GM18505 (cell line): ENCODE measurements around the gene PLAC9.

Source experiments
- ATAC-seq: cut with Tn5 transposase; IDR thresholded peaks from one replicate; pipeline ENCODE4 v1.9.1; 2021; ENCODE audit not compliant: unreplicated experiment
- POLR2A ChIP-seq: IDR thresholded peaks from 4 replicates; pipeline ENCODE4 v1.6.1; 2011; ENCODE audit warnings: borderline replicate concordance; ENCODE audit not compliant: insufficient read depth, insufficient read length; ENCODE audit errors: extremely low read depth

Gene PLAC9

GRCh38 chr10:80188713-80189112 is 56.2 kb downstream of the PLAC9 start:
- TF ChIP-seq POLR2A, result no peak

GRCh38 chr10:80191589-80192270 is 59.2 kb downstream of the PLAC9 start:
- no peak for ATAC-seq
- TF ChIP-seq POLR2A, result no peak

More at GRCh38 chr10:80188713-80189112, 56.2 kb downstream of the PLAC9 start:
- no peak for ATAC-seq

- TF ChIP-seq POLR2A, result no peak
- no peak for ATAC-seq
Measured at GRCh38 chr10:80192553-80192952, 60.0 kb downstream of the PLAC9 start.

GRCh38 chr10:80194373-80195045 is 62.0 kb downstream of the PLAC9 start:
- no peak for TF ChIP-seq POLR2A
- ATAC-seq, result no peak
